GM19455 (cell line): ENCODE results near the gene OGDH.
"Not testable (repeated sequence)": the region's sequence is repeated elsewhere in the genome, so short reads cannot be mapped to it uniquely, and the experiment has no call there.

Experiments used
- ATAC-seq: cut with Tn5 transposase; IDR thresholded peaks from one replicate; pipeline ENCODE4 v1.9.1; 2021; ENCODE audit not compliant: unreplicated experiment

The OGDH gene

GRCh38 chr7:44580945-44581878 lies 25.2 kb upstream of the OGDH start:
- ATAC-seq: peak; percentile 37

- ATAC-seq: peak; percentile 83
These were observed 24.4 kb upstream of the OGDH start, which contains the start of gene TMED4 for GRCh38 chr7:44581879-44582603. Gene TMED4, minus strand, starts transcription at chr7:44582231. Its CDS starts 25 bp downstream, at chr7:44582206.

GRCh38 chr7:44583146-44583865 lies 23.1 kb upstream of the OGDH start:
- no peak for ATAC-seq

- no peak for ATAC-seq
These were observed 18.4 kb upstream of the OGDH start for GRCh38 chr7:44587843-44588711.

GRCh38 chr7:44590910-44591309 lies 15.5 kb upstream of the OGDH start:
- ATAC-seq: no peak

GRCh38 chr7:44595934-44596635 lies 10.3 kb upstream of the OGDH start:
- no peak for ATAC-seq

GRCh38 chr7:44597181-44597580 lies 9.2 kb upstream of the OGDH start:
- ATAC-seq: not testable (repeated sequence)

GRCh38 chr7:44599222-44599621 lies 7.2 kb upstream of the OGDH start:
- no peak for ATAC-seq

- no peak for ATAC-seq
These were observed 3.9 kb upstream of the OGDH start for GRCh38 chr7:44602576-44602910.

GRCh38 chr7:44603193-44603592 lies 3.2 kb upstream of the OGDH start:
- no peak for ATAC-seq

- ATAC-seq: no peak
These were observed 1.5 kb upstream of the OGDH start for GRCh38 chr7:44604941-44605340.

GRCh38 chr7:44607141-44608068 lies 978 bp downstream of the OGDH start:
- no peak for ATAC-seq

- ATAC-seq: no peak
These were observed 2.7 kb downstream of the OGDH start for GRCh38 chr7:44608916-44609648.

GRCh38 chr7:44609829-44610228 lies 3.4 kb downstream of the OGDH start:
- ATAC-seq: no peak

GRCh38 chr7:44615149-44615611 lies 8.8 kb downstream of the OGDH start:
- no peak for ATAC-seq

GRCh38 chr7:44615793-44616192 lies 9.4 kb downstream of the OGDH start:
- ATAC-seq: no peak

GRCh38 chr7:44616545-44616944 lies 10.1 kb downstream of the OGDH start:
- ATAC-seq: no peak
